KMS-11 (cell line): ENCODE results near the gene KCNMB3.
A peak's percentile ranks its signal among the peaks of the same experiment; 100 is the strongest.
"Not testable (repeated sequence)": the region's sequence is repeated elsewhere in the genome, so short reads cannot be mapped to it uniquely, and the experiment has no call there.

Experiments
- H2AFZ ChIP-seq: fragments of 200-600 bp; sonication (generic); 2 replicates; pipeline ENCODE4 v1.6.1; 2016; ENCODE audit warnings: antibody characterized with exemption, mixed run types, low read depth
- H3K27ac ChIP-seq: fragments of 200-600 bp; sonication (generic); 2 replicates; pipeline ENCODE4 v1.6.1; 2016; ENCODE audit warnings: mild to moderate bottlenecking, mixed run types
- H3K27me3 ChIP-seq: fragments of 200-600 bp; sonication (generic); 2 replicates; pipeline ENCODE4 v1.6.1; 2017; ENCODE audit warnings: mild to moderate bottlenecking, low read depth, mixed run types, moderate library complexity; ENCODE audit not compliant: insufficient read depth
- H3K36me3 ChIP-seq: fragments of 200-600 bp; sonication (generic); 2 replicates; pipeline ENCODE4 v1.6.1; 2017; ENCODE audit warnings: mild to moderate bottlenecking, mixed run types; ENCODE audit not compliant: insufficient read depth
- H3K4me1 ChIP-seq: fragments of 200-600 bp; sonication (generic); 2 replicates; pipeline ENCODE4 v1.6.1; 2016; ENCODE audit warnings: mild to moderate bottlenecking, low read depth, mixed run types; ENCODE audit not compliant: poor library complexity, severe bottlenecking
- H3K4me2 ChIP-seq: fragments of 200-600 bp; sonication (generic); 2 replicates; pipeline ENCODE4 v1.7.0; 2016; ENCODE audit warnings: mild to moderate bottlenecking, mixed run types
- H3K4me3 ChIP-seq: fragments of 200-600 bp; sonication (generic); IDR thresholded peaks from 2 replicates; pipeline ENCODE4 v1.6.1; 2017; ENCODE audit warnings: low read depth, low read length, mixed read lengths; ENCODE audit not compliant: insufficient read depth
- H3K79me2 ChIP-seq: fragments of 200-600 bp; sonication (generic); 2 replicates; pipeline ENCODE4 v1.6.1; 2016; ENCODE audit warnings: low read depth, mixed run types; ENCODE audit not compliant: insufficient read depth
- H3K9ac ChIP-seq: fragments of 200-600 bp; sonication (generic); 2 replicates; pipeline ENCODE4 v1.6.1; 2016; ENCODE audit warnings: mild to moderate bottlenecking, mixed run types
- H4K20me1 ChIP-seq: fragments of 200-600 bp; sonication (generic); 2 replicates; pipeline ENCODE4 v1.6.1; 2016; ENCODE audit warnings: mild to moderate bottlenecking, mixed run types; ENCODE audit not compliant: insufficient read depth
- TF ChIP-seq, protein P1 (sequence below): fragments of 200-600 bp; sonication (generic); conservative IDR thresholded peaks from 2 replicates; pipeline ENCODE4 v1.6.1; 2017; ENCODE audit warnings: low read depth, mild to moderate bottlenecking, antibody characterized with exemption, low read length, moderate library complexity, mixed read lengths

The KCNMB3 gene

DNA sequence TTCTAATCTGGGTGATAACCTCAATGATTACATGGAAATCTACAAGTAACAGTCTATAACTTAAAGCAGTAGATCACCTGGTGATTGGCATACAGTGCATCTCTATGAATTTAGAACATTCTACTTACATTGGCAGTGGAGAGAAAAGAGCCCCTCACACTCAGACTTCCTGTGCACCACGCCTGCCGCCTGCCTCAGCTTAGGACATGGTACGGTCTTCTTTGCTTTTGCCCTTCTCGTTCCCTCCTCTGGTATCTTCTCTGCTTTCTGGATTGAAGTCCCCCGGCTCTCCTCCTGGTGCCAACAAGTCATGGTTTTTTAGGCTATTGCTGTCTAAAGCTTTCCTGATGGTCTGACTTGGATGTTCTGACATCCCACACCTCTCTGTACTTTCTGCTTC, 7.9 kb upstream of the KCNMB3 start:
- H3K4me3 ChIP-seq = no peak overlapping the region
- H3K27me3 ChIP-seq = no peaks in the 10 kb centered on the region
- H3K79me2 ChIP-seq = no peaks in the 10 kb centered on the region
- TF ChIP-seq, protein P1, sequence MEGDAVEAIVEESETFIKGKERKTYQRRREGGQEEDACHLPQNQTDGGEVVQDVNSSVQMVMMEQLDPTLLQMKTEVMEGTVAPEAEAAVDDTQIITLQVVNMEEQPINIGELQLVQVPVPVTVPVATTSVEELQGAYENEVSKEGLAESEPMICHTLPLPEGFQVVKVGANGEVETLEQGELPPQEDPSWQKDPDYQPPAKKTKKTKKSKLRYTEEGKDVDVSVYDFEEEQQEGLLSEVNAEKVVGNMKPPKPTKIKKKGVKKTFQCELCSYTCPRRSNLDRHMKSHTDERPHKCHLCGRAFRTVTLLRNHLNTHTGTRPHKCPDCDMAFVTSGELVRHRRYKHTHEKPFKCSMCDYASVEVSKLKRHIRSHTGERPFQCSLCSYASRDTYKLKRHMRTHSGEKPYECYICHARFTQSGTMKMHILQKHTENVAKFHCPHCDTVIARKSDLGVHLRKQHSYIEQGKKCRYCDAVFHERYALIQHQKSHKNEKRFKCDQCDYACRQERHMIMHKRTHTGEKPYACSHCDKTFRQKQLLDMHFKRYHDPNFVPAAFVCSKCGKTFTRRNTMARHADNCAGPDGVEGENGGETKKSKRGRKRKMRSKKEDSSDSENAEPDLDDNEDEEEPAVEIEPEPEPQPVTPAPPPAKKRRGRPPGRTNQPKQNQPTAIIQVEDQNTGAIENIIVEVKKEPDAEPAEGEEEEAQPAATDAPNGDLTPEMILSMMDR = no peak
- H3K27ac ChIP-seq = no peak overlapping the region
- no peak overlapping the region for H2AFZ ChIP-seq
- no peaks in the 10 kb centered on the region for H3K36me3 ChIP-seq
- H3K4me1 ChIP-seq = peaks cover 7% of the 10 kb centered on the region
- H3K9ac ChIP-seq = no peak overlapping the region
- no peaks in the 10 kb centered on the region for H4K20me1 ChIP-seq
- H3K4me2 ChIP-seq = no peak overlapping the region

DNA sequence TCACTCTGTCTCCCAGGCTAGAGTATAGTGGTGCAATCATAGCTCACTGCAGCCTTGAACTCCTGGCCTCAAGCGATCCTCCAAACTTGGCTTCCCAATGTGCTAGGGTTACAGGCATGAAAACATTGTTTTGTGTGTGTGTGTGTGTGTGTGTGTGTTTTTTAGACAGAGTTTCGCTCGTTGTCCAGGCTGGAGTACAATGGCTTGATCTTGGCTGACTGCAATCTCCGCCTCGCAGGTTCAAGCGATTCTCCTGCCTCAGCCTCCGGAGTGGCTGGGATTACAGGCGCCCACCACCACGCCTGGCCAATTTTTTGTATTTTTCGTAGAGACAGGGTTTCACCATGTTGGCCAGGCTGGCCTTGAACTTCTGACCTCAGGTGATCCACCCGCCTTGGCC, 6.8 kb upstream of the KCNMB3 start:
- not testable (repeated sequence) for H3K79me2 ChIP-seq, H3K27ac ChIP-seq, H2AFZ ChIP-seq, H3K36me3 ChIP-seq, H3K4me2 ChIP-seq, H3K27me3 ChIP-seq, H3K4me3 ChIP-seq, H3K9ac ChIP-seq, H3K4me1 ChIP-seq, H4K20me1 ChIP-seq

DNA sequence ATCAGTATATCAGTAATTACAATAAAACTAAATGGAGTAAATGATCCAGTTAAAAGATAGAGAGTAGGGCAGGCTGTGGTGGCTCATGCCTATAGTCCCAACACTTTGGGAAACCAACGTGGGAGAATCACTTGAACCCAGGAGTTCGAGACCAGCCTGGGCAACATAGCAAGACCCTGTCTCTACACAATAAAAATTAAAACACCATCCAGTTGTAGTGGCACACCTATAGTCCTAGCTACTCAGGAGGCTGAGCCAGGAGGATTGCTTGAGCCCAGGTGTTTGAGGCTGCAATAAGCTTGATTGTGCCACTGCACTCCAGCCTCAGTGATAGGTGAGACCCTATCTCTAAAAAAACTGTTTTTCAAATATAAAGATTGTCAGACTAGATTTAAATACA, 5.9 kb upstream of the KCNMB3 start:
- no peaks in the 10 kb centered on the region for H4K20me1 ChIP-seq
- no peak overlapping the region for H3K4me2 ChIP-seq
- H3K27ac ChIP-seq = no peak overlapping the region
- no peak overlapping the region for H3K4me3 ChIP-seq
- no peak overlapping the region for H2AFZ ChIP-seq
- TF ChIP-seq, protein P1 = no peak
- no peak overlapping the region for H3K9ac ChIP-seq
- no peaks in the 10 kb centered on the region for H3K27me3 ChIP-seq
- H3K79me2 ChIP-seq = no peaks in the 10 kb centered on the region
- H3K4me1 ChIP-seq = peaks cover 4% of the 10 kb centered on the region
- no peaks in the 10 kb centered on the region for H3K36me3 ChIP-seq

DNA sequence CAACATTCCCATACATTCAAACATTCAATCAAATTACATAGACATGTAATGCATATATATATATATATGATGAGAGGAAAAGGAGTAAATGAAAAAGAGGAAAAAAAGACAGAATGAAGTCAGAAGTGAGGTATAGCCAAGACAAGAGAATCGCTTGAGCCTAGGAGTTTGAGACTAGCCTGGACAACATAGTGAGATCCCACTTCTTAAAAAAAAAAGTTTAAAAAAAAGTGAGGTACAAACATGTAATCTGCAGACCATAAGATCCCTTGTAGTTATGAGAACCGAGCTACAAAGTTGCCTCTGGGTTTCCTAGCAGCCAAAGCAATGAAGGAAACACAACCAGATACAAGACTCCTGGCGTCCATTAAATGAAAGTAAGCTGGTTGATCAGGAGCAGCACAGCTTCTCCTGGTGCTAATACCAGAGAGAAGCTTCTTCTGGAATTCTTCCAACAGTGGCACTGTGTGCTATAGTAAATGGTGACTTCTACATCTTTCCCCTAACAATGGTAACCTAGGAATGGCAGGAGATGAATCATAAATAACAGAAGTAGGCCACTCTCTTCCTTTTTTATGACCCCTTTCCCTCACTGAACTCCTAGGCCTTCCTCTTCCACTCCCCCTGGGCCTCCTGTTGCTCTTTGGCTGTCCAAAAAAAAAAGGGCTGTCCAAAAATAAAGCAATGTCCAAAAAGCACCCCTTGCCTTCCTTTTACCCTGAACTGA, 3.5 kb downstream of the KCNMB3 start:
- no peaks in the 10 kb centered on the region for H4K20me1 ChIP-seq

DNA sequence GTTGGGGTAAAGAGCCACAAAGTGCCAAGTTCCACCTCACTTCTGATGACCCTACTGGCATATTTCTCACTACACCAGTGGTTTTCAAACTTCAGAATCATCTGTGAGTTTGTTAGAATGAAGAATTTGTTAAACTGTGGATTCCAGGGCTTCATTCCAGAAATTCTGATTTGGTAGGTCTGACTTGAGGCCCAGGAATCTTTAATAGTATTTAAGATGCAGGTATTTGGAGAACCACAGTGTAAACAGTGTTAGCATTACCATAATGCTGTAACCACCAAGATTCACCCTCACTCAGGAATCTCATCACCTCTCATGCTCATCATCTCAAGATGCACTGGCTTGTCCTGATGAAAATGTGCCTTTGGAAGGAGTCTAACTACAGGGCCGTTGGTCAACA, 6.0 kb downstream of the KCNMB3 start:
- Histone ChIP-seq H3K79me2 (no peaks in the 10 kb centered on the region), H3K27ac (no peak overlapping the region), H3K4me1 (peaks cover 7% of the 10 kb centered on the region), H4K20me1 (no peaks in the 10 kb centered on the region), H3K4me3 (no peak overlapping the region), H3K27me3 (no peaks in the 10 kb centered on the region), H2AFZ (no peak overlapping the region), H3K4me2 (no peak overlapping the region), H3K9ac (no peak overlapping the region), H3K36me3 (no peaks in the 10 kb centered on the region)
- TF ChIP-seq, protein P1 = no peak

More for the DNA sequence above, 3.5 kb downstream of the KCNMB3 start:
- Histone ChIP-seq H3K27me3 (no peaks in the 10 kb centered on the region), H3K4me3 (no peak overlapping the region), H2AFZ (no peak overlapping the region), H3K79me2 (no peaks in the 10 kb centered on the region), H3K9ac (no peak overlapping the region), H3K27ac (no peak overlapping the region), H3K36me3 (no peaks in the 10 kb centered on the region), H3K4me2 (no peak overlapping the region), H3K4me1 (no peaks in the 10 kb centered on the region)
- TF ChIP-seq, protein P1 = no peak

DNA sequence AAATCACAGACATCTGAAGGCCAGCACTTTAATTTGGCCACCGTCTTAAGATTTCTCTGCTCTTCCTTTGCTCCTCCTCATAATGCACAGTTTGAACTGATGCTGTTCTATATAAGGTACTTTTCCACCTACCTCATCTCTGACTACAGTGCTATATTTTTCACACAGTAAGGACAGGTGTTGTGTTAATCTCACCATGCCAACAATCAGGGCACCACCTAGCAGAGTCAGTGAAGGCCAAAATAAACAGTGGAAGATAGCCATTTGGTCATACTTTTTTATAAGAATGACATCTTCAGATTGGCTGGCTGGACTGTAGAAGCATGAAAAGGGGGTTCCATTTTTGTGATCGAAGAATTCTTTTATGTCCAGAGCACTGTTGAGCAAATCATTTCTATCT, 8.1 kb downstream of the KCNMB3 start:
- not testable (repeated sequence) for H3K4me1 ChIP-seq, H2AFZ ChIP-seq, H3K27me3 ChIP-seq, H3K27ac ChIP-seq, H3K4me3 ChIP-seq, H3K4me2 ChIP-seq, H4K20me1 ChIP-seq, H3K36me3 ChIP-seq, H3K79me2 ChIP-seq, H3K9ac ChIP-seq

DNA sequence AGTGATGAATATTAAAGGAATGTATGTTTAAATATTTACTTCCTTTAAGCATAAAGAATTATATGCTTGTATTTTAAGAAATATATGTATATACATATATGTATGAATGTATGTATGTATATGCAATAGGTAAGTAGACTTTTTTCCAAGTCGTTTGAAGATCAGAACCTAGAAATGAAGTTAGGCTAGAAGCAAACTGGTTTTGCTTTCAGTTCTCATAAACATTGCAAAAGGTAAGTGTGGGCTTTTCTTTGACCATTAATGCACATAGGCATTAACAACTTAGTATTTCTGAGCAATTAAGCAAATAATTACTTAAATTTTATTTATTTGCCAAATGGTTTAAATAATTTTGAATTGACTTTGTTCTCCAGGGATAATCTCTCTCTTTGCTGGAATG, 10.6 kb downstream of the KCNMB3 start:
- not testable (repeated sequence) for H3K4me3 ChIP-seq, H4K20me1 ChIP-seq, H3K27me3 ChIP-seq, H3K79me2 ChIP-seq, H2AFZ ChIP-seq, H3K9ac ChIP-seq, H3K27ac ChIP-seq, H3K36me3 ChIP-seq
- Histone ChIP-seq H3K4me2 (0 out of 2 replicates have a peak overlapping the region, but pooled peaks have one; percentile 5), H3K4me1 (peaks cover 20% of the 10 kb centered on the region)
